Loucy (cell line): ENCODE measurements around the gene ATG10.

Source experiments
- EZH2phosphoT487 ChIP-seq: fragments of 200-600 bp; IDR thresholded peaks from 2 replicates; pipeline ENCODE4 v1.6.1; 2018; ENCODE audit warnings: antibody characterized with exemption, mild to moderate bottlenecking, moderate library complexity, borderline replicate concordance
- TF ChIP-seq, protein P1 (sequence below): fragments of 200-600 bp; sonication (generic); conservative IDR thresholded peaks from 2 replicates; pipeline ENCODE4 v1.5.1; 2014; ENCODE audit warnings: mild to moderate bottlenecking, antibody characterized with exemption, low read length

DNA sequence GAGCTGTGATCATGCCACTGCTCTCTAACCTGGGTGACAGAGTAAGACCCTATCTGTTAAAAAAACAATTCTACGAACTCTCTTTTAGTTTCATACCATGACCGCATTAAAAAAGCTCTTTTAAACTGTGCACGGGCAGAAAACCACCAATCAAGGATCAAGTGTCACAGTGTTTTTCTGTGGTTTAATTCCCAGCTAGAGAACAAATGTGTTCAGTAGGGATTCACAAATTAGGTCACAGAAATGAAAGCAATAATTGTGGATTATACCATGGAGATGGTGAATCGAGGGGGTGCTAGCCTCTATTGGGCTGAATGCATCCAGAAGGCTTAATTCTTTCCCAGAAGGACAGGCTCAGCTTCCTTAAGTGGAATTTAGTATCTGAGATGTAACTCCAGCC is 79.1 kb downstream of the ATG10 start:
- TF ChIP-seq, protein P1, sequence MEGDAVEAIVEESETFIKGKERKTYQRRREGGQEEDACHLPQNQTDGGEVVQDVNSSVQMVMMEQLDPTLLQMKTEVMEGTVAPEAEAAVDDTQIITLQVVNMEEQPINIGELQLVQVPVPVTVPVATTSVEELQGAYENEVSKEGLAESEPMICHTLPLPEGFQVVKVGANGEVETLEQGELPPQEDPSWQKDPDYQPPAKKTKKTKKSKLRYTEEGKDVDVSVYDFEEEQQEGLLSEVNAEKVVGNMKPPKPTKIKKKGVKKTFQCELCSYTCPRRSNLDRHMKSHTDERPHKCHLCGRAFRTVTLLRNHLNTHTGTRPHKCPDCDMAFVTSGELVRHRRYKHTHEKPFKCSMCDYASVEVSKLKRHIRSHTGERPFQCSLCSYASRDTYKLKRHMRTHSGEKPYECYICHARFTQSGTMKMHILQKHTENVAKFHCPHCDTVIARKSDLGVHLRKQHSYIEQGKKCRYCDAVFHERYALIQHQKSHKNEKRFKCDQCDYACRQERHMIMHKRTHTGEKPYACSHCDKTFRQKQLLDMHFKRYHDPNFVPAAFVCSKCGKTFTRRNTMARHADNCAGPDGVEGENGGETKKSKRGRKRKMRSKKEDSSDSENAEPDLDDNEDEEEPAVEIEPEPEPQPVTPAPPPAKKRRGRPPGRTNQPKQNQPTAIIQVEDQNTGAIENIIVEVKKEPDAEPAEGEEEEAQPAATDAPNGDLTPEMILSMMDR, result no peak
- TF ChIP-seq EZH2phosphoT487, result no peak
